Measurements from ENCODE around the gene DVL3.

- TF ChIP-seq, protein P1, sequence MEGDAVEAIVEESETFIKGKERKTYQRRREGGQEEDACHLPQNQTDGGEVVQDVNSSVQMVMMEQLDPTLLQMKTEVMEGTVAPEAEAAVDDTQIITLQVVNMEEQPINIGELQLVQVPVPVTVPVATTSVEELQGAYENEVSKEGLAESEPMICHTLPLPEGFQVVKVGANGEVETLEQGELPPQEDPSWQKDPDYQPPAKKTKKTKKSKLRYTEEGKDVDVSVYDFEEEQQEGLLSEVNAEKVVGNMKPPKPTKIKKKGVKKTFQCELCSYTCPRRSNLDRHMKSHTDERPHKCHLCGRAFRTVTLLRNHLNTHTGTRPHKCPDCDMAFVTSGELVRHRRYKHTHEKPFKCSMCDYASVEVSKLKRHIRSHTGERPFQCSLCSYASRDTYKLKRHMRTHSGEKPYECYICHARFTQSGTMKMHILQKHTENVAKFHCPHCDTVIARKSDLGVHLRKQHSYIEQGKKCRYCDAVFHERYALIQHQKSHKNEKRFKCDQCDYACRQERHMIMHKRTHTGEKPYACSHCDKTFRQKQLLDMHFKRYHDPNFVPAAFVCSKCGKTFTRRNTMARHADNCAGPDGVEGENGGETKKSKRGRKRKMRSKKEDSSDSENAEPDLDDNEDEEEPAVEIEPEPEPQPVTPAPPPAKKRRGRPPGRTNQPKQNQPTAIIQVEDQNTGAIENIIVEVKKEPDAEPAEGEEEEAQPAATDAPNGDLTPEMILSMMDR (IDR thresholded peaks at IDR 0.05; ENCODE audit: poor library complexity, severe bottlenecking), result no peak
- no peak for TF ChIP-seq EZH2 (IDR thresholded peaks at IDR 0.05; ENCODE audit: borderline replicate concordance, insufficient read depth, low read length, poor library complexity, severe bottlenecking)
- TF ChIP-seq MXI1 (conservative IDR thresholded peaks at IDR 0.05; ENCODE audit: poor library complexity, severe bottlenecking), result no peak
- TF ChIP-seq SMC3 (conservative IDR thresholded peaks at IDR 0.05; ENCODE audit: poor library complexity), result no peak
Measured at GRCh38 chr3:184211297-184211696, 56.1 kb downstream of the DVL3 start.

Data from neural cell (in vitro differentiated cells).